IPS DF 6.9 (cell line): Measurements from ENCODE around the gene BUD23.
"Not testable (repeated sequence)": the region's sequence is repeated elsewhere in the genome, so short reads cannot be mapped to it uniquely, and the experiment has no call there.

Source experiments
- DNase-seq: peaks from one replicate; pipeline ENCODE4 v3.0.0-alpha.2; 2013; ENCODE audit warnings: low read depth, low spot score
- H3K27ac ChIP-seq: one replicate; pipeline ENCODE4 v1.5.1; 2013; ENCODE audit warnings: low read length, control low read depth
- H3K27me3 ChIP-seq: 2 replicates; pipeline ENCODE4 v1.6.1; 2013; ENCODE audit warnings: mild to moderate bottlenecking, low read length; ENCODE audit not compliant: control insufficient read depth, insufficient read depth
- H3K36me3 ChIP-seq: 2 replicates; pipeline ENCODE4 v1.6.1; 2013; ENCODE audit warnings: low read length; ENCODE audit not compliant: control insufficient read depth, insufficient read depth
- H3K4me1 ChIP-seq: 2 replicates; pipeline ENCODE4 v1.6.1; 2013; ENCODE audit warnings: low read length; ENCODE audit not compliant: control insufficient read depth, insufficient read depth
- H3K4me3 ChIP-seq: 2 replicates; pipeline ENCODE4 v1.5.1; 2013; ENCODE audit warnings: mild to moderate bottlenecking, low read length
- H3K9me3 ChIP-seq: 2 replicates; pipeline ENCODE4 v1.6.1; 2013; ENCODE audit warnings: low read length, inconsistent platforms; ENCODE audit not compliant: control insufficient read depth, insufficient read depth
- WGBS: extraction: QIAGEN DNeasy Blood & Tissue Kit; methylation state at CpG from one replicate; pipeline ENCODE4 v1.1.7; 2013; ENCODE audit warnings: mixed read lengths, missing lambda C conversion rate; ENCODE audit not compliant: insufficient read length, insufficient coverage; 5-methylcytosine and 5-hydroxymethylcytosine counted together

Gene BUD23

GRCh38 chr7:73668103-73668885 lies 15.1 kb upstream of the BUD23 start:
- H3K27ac ChIP-seq = no peak overlapping the region
- no CpG with 5 or more reads among the region's 52 CpGs for WGBS
- H3K27me3 ChIP-seq = no peaks in the 10 kb centered on the region
- no peaks in the 10 kb centered on the region for H3K9me3 ChIP-seq
- peaks cover 8% of the 10 kb centered on the region for H3K4me1 ChIP-seq
- no peak for DNase-seq
- no peaks in the 10 kb centered on the region for H3K36me3 ChIP-seq
- peak overlapping the region; percentile 77 for H3K4me3 ChIP-seq

- DNase-seq = no peak
- Histone ChIP-seq H3K27me3 (no peaks in the 10 kb centered on the region), H3K4me1 (peaks cover 8% of the 10 kb centered on the region), H3K27ac (no peak overlapping the region), H3K4me3 (peak overlapping the region; percentile 77; the same call in 1 of the 2 replicates), H3K36me3 (no peaks in the 10 kb centered on the region), H3K9me3 (no peaks in the 10 kb centered on the region)
- no CpG with 5 or more reads among the region's 5 CpGs for WGBS
These were observed 14.5 kb upstream of the BUD23 start for GRCh38 chr7:73668886-73669230.

- Histone ChIP-seq H3K27ac (no peak overlapping the region), H3K36me3 (no peaks in the 10 kb centered on the region), H3K9me3 (no peaks in the 10 kb centered on the region), H3K27me3 (no peaks in the 10 kb centered on the region), H3K4me1 (peaks cover 8% of the 10 kb centered on the region), H3K4me3 (no peak overlapping the region)
- no peak for DNase-seq
- no CpG with 5 or more reads among the region's 19 CpGs for WGBS
These were observed 14.1 kb upstream of the BUD23 start for GRCh38 chr7:73669288-73669701.

- Histone ChIP-seq H3K27me3 (no peaks in the 10 kb centered on the region), H3K4me1 (peaks cover 6% of the 10 kb centered on the region), H3K36me3 (no peaks in the 10 kb centered on the region), H3K9me3 (no peaks in the 10 kb centered on the region), H3K4me3 (no peak overlapping the region), H3K27ac (no peak overlapping the region)
- DNase-seq = no peak
- WGBS = no CpG with 5 or more reads among the region's 12 CpGs
These were observed 13.5 kb upstream of the BUD23 start for GRCh38 chr7:73669858-73670385.

- no CpG with 5 or more reads among the region's 12 CpGs for WGBS
- DNase-seq = no peak
- no peak overlapping the region for H3K27ac ChIP-seq
- peaks cover 6% of the 10 kb centered on the region for H3K4me1 ChIP-seq
- H3K36me3 ChIP-seq = no peaks in the 10 kb centered on the region
- H3K4me3 ChIP-seq = no peak overlapping the region
- H3K9me3 ChIP-seq = no peaks in the 10 kb centered on the region
- no peaks in the 10 kb centered on the region for H3K27me3 ChIP-seq
These were observed 12.1 kb upstream of the BUD23 start for GRCh38 chr7:73671322-73671661.

GRCh38 chr7:73671857-73672445 lies 11.4 kb upstream of the BUD23 start:
- Histone ChIP-seq H3K27me3 (no peaks in the 10 kb centered on the region), H3K4me3 (no peak overlapping the region)
- no CpG with 5 or more reads among the region's 15 CpGs for WGBS

GRCh38 chr7:73674468-73675124 lies 8.8 kb upstream of the BUD23 start:
- peaks cover 3% of the 10 kb centered on the region; the same call in 1 of the 2 replicates for H3K36me3 ChIP-seq
- H3K4me1 ChIP-seq = peaks cover 5% of the 10 kb centered on the region
- no peak overlapping the region for H3K4me3 ChIP-seq
- no CpG with 5 or more reads among the region's 1 CpG for WGBS
- no peaks in the 10 kb centered on the region for H3K9me3 ChIP-seq
- no peak overlapping the region for H3K27ac ChIP-seq
- H3K27me3 ChIP-seq = no peaks in the 10 kb centered on the region
- no peak for DNase-seq

More at GRCh38 chr7:73671857-73672445, 11.4 kb upstream of the BUD23 start:
- DNase-seq = no peak
- Histone ChIP-seq H3K9me3 (no peaks in the 10 kb centered on the region), H3K4me1 (peaks cover 6% of the 10 kb centered on the region), H3K27ac (no peak overlapping the region), H3K36me3 (no peaks in the 10 kb centered on the region)

- not testable (repeated sequence) for H3K4me3 ChIP-seq, H3K4me1 ChIP-seq, H3K27me3 ChIP-seq, H3K36me3 ChIP-seq, H3K27ac ChIP-seq, DNase-seq, H3K9me3 ChIP-seq
- no CpG with 5 or more reads among the region's 9 CpGs for WGBS
These were observed 7.3 kb upstream of the BUD23 start for GRCh38 chr7:73676062-73676461.

- peaks cover 3% of the 10 kb centered on the region; the same call in 1 of the 2 replicates for H3K36me3 ChIP-seq
- no peaks in the 10 kb centered on the region for H3K4me1 ChIP-seq
- no peak overlapping the region for H3K27ac ChIP-seq
- no peaks in the 10 kb centered on the region for H3K27me3 ChIP-seq
- H3K9me3 ChIP-seq = no peaks in the 10 kb centered on the region
- WGBS = no CpG with 5 or more reads among the region's 6 CpGs
- no peak for DNase-seq
- H3K4me3 ChIP-seq = no peak overlapping the region
These were observed 4.5 kb upstream of the BUD23 start for GRCh38 chr7:73678862-73679261.

- no peak for DNase-seq
- H3K27ac ChIP-seq = no peak overlapping the region
- peaks cover 3% of the 10 kb centered on the region; the same call in 1 of the 2 replicates for H3K36me3 ChIP-seq
- no peaks in the 10 kb centered on the region for H3K4me1 ChIP-seq
- H3K27me3 ChIP-seq = no peaks in the 10 kb centered on the region
- H3K9me3 ChIP-seq = no peaks in the 10 kb centered on the region
- H3K4me3 ChIP-seq = no peak overlapping the region
- no CpG with 5 or more reads among the region's 2 CpGs for WGBS
These were observed 3.7 kb upstream of the BUD23 start for GRCh38 chr7:73679709-73680108.
